Measurements from ENCODE around the gene ZNF451.

GRCh38 chr6:57072108-57072507, 17.9 kb upstream of the ZNF451 start:
- TF ChIP-seq USF2 (IDR thresholded peaks at IDR 0.05; ENCODE audit: borderline replicate concordance, low read depth, low read length) (no peak), MXI1 (IDR thresholded peaks at IDR 0.05; ENCODE audit: low read depth, low read length) (no peak), NRF1 (IDR thresholded peaks at IDR 0.05; ENCODE audit: low read depth, low read length) (no peak)
